ENCODE measurements around the gene NRF1. TPM values are rescaled to one million over a fixed set of nuclear protein-coding genes. Genes with fewer than 3 reads are reported as not detected.

The NRF1 gene
- polyA plus RNA-seq, 1 experiment, result 13.3 TPM

GRCh38 chr7:129804890-129805719, 193.6 kb downstream of the NRF1 start:
- no peak overlapping the region for H3K4me3 ChIP-seq (ENCODE audit: low read depth, low read length)
- no peak for DNase-seq (ENCODE audit: low read depth)
- no peaks in the 10 kb centered on the region for H3K36me3 ChIP-seq (ENCODE audit: control insufficient read depth, insufficient read depth, low read length)
- H3K27me3 ChIP-seq (ENCODE audit: control insufficient read depth, insufficient read depth, low read length), result peaks cover 6% of the 10 kb centered on the region
- ChIA-PET POLR2A (no interaction called here), CTCF (interaction anchor here (2.1 kb wide), 1 partner anchor 20 kb away, joined by 5 read pairs; no protein-coding TSS in a partner anchor)
- TF ChIP-seq CTCF (IDR thresholded peaks at IDR 0.05; ENCODE audit: insufficient read depth, low read depth, low read length), result no peak

Small RNA genes within 50 kb of the gene (small RNA-seq; reads per million reads assigned to genes)
- gene MIR182 (ENCODE audit: insufficient read length, low read depth, low replicate concordance) (123 reads per million, percentile 92 among the genes with 10 or more reads in this experiment), gene MIR183 (ENCODE audit: insufficient read length, low read depth, low replicate concordance) (28.9 reads per million, percentile 86 among the genes with 10 or more reads in this experiment), gene MIR96 (ENCODE audit: insufficient read length, low read depth, low replicate concordance) (not detected)

Other genes with a start within 250 kb of the NRF1 start
- gene STRIP2, start 177.3 kb upstream of the NRF1 start, polyA plus RNA-seq (2011; rRNA removed), result 1.5 and 2.0 TPM in 2 replicates
- 0.27 and 0.45 TPM in 2 replicates for gene SMKR1, start 109.2 kb upstream of the NRF1 start, polyA plus RNA-seq (2011; rRNA removed)